Activated CD4-positive, alpha-beta memory T cell treated with anti-CD3 and anti-CD28 coated beads for 36 hours (primary cell): ENCODE data around the gene SENP6. TPM values are rescaled to one million over a fixed set of nuclear protein-coding genes. Genes with fewer than 3 reads are reported as not detected.
"Not testable (repeated sequence)": the region's sequence is repeated elsewhere in the genome, so short reads cannot be mapped to it uniquely, and the experiment has no call there.

Experiments used
- CTCF ChIA-PET: fragments of 350-600 bp; sonication (Branson Sonifier 250); formaldehyde crosslinking; loops from one replicate; lab custom pipeline; 2021; ENCODE audit warnings: antibody characterized with exemption, inconsistent platforms; lab: Charles Lee
- POLR2A ChIA-PET: fragments of 350-600 bp; sonication (Branson Sonifier 250); formaldehyde crosslinking; loops from one replicate; lab custom pipeline; 2021; ENCODE audit warnings: antibody characterized with exemption; lab: Charles Lee
- DNase-seq: peaks from one replicate; pipeline ENCODE4 v3.0.0-alpha.2; 2020
- H3K27ac Mint-ChIP-seq: one replicate; pipeline ENCODE4 v1.8.0; 2021; ENCODE audit warnings: mixed read lengths
- H3K27me3 Mint-ChIP-seq: one replicate; pipeline ENCODE4 v1.8.0; 2021; ENCODE audit warnings: mixed read lengths
- H3K36me3 Mint-ChIP-seq: one replicate; pipeline ENCODE4 v1.8.0; 2021; ENCODE audit warnings: mixed read lengths
- H3K4me1 Mint-ChIP-seq: one replicate; pipeline ENCODE4 v1.8.0; 2021; ENCODE audit warnings: low read depth, mixed read lengths
- H3K4me3 Mint-ChIP-seq: one replicate; pipeline ENCODE4 v1.8.0; 2021; ENCODE audit warnings: mild to moderate bottlenecking, mixed read lengths
- H3K9me3 Mint-ChIP-seq: one replicate; pipeline ENCODE4 v1.8.0; 2021; ENCODE audit warnings: mixed read lengths
- intact Hi-C: fragments of 100-400 bp; cut with micrococcal nuclease; formaldehyde crosslinking; loops from one replicate; pipeline ENCODE4 v1.15.1; 2023
- total RNA-seq, 2 experiments: library from RNA; stranded (reverse); gene quantifications; one replicate each; pipeline ENCODE4 v1.2.3, GENCODE V29; 2021

SENP6 gene
- total RNA-seq, 2 experiments from 2014 or later: 57.1 to 59.4 TPM

GRCh38 chr6:75626561-75626960 is 24.9 kb downstream of the SENP6 start:
- POLR2A ChIA-PET: no interaction called here
- intact Hi-C loops: no loop called here
- H3K36me3 Mint-ChIP-seq: peaks cover 16% of the 10 kb centered on the region
- CTCF ChIA-PET: interaction anchor here (0.6 kb wide), 1 partner anchor 15 kb away, joined by 6 read pairs; no protein-coding TSS in a partner anchor
- H3K9me3 Mint-ChIP-seq: no peaks in the 10 kb centered on the region
- peaks cover 4% of the 10 kb centered on the region for H3K4me1 Mint-ChIP-seq
- no peak overlapping the region for H3K27ac Mint-ChIP-seq
- H3K27me3 Mint-ChIP-seq: no peaks in the 10 kb centered on the region
- no peak for DNase-seq
- H3K4me3 Mint-ChIP-seq: no peak overlapping the region

DNA sequence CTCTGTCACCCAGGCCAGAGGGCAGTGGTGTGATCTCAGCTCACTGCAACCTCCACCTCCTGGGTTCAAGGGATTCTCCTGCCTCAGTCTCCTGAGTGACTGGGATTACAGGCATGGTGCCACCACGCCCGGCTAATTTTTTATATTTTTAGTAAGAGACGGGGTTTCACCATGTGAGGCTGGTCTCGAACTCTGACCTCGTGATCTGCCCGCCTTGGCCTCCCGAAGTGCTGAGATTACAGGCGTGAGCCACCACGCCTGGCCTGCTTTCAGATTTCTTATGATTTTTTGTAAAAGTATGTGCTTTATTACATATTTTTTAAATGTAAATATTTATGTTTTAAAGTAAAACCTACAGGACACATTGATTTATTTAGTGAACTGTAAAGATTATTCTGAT is 26.0 kb downstream of the SENP6 start:
- H3K36me3 Mint-ChIP-seq: peaks cover 12% of the 10 kb centered on the region
- POLR2A ChIA-PET, H3K4me1 Mint-ChIP-seq, intact Hi-C loops, CTCF ChIA-PET, H3K9me3 Mint-ChIP-seq, DNase-seq, H3K4me3 Mint-ChIP-seq, H3K27ac Mint-ChIP-seq, H3K27me3 Mint-ChIP-seq: not testable (repeated sequence)

DNA sequence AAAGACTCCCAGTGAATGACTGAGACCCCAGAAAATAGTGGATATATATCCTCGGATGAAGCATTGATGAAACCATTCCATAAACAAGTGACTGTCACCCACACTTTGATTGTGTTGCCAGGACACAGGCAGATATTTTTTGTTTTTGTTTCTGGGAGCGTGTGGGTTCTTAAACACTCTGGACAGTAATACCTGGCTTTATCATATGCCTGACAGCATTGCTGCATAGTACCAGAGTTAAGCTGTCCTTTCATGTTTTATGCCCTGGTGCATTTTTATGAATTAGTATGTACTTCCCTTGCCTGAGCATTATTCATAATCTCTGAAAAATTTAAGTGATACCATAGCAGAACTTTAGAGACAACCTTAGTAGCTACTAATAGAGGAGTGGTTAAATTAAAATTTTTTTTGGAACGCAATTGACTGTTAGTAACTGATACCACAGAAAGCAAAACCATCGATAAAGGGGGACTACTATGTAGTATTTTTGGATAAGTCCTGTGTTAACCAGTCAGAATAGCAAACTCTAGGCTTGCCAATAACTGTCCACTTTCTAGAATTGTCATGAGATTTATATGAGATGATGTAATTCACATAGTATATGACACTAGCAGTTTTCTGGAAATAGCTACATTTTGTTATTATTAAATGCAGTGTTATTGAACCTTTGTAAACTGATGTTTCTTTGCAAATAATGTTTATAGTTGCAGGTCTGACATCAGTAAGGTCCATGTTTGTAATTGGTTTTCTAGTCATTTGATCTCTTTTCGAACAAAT is 30.4 kb downstream of the SENP6 start:
- Mint-ChIP-seq H3K4me3 (no peak overlapping the region), H3K27ac (no peak overlapping the region), H3K4me1 (peaks cover 5% of the 10 kb centered on the region), H3K27me3 (no peaks in the 10 kb centered on the region), H3K9me3 (no peaks in the 10 kb centered on the region), H3K36me3 (peaks cover 21% of the 10 kb centered on the region)
- ChIA-PET POLR2A (no interaction called here), CTCF (no interaction called here)
- intact Hi-C loops: no loop called here
- DNase-seq: no peak

GRCh38 chr6:75633045-75633444 is 31.4 kb downstream of the SENP6 start:
- no peak overlapping the region for H3K27ac Mint-ChIP-seq
- intact Hi-C loops: no loop called here

DNA sequence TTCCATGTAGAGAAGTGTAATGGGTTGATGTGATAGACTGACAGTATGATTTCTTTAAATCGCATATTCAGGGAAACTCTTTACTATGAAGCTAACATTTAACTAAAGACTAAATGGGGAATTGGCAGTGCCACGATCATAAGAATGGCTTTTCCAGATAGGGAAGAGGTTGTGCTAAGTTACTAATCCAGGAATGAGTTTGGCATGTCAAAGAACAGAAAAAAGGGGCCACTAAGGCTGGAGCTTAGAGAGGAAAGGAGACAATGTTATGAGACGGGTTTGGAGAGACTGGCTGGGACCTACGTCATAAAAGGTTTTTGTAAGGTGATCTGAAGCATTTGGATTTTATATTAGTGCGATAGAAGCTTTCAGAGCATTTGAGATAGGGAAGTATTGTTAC is 40.6 kb downstream of the SENP6 start:
- intact Hi-C loops: no loop called here

More at GRCh38 chr6:75633045-75633444, 31.4 kb downstream of the SENP6 start:
- Mint-ChIP-seq H3K27me3 (no peaks in the 10 kb centered on the region), H3K4me3 (no peak overlapping the region), H3K9me3 (no peaks in the 10 kb centered on the region), H3K4me1 (peaks cover 5% of the 10 kb centered on the region), H3K36me3 (peaks cover 21% of the 10 kb centered on the region)
- CTCF ChIA-PET: no interaction called here
- no peak for DNase-seq
- POLR2A ChIA-PET: no interaction called here

DNA sequence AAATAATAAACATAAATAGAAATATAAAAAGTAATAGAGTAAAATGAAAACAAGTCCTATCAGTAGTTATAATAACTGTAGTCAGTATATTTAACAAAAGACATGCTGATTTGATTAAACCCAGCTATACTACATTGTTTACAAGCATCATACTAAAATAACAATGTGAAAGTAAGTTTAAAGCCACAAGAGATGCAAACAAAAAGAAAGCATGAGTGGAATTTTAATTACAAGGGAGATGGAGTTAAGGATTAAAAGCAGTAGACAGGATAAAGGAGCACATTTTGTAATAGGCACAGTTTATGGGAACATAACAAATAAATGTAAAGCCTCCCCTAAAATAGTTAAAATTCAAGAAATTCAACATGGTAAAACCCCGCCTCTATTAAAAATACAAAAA is 41.5 kb downstream of the SENP6 start:
- Mint-ChIP-seq H3K36me3 (peaks cover 15% of the 10 kb centered on the region), H3K27ac (no peak overlapping the region), H3K4me1 (no peaks in the 10 kb centered on the region), H3K27me3 (no peaks in the 10 kb centered on the region), H3K9me3 (no peaks in the 10 kb centered on the region), H3K4me3 (no peak overlapping the region)
- intact Hi-C loops: no loop called here
- no peak for DNase-seq
- CTCF ChIA-PET: no interaction called here
- POLR2A ChIA-PET: no interaction called here

More for the DNA sequence above, 40.6 kb downstream of the SENP6 start:
- H3K27me3 Mint-ChIP-seq: no peaks in the 10 kb centered on the region
- no peak overlapping the region for H3K4me3 Mint-ChIP-seq
- H3K4me1 Mint-ChIP-seq: no peaks in the 10 kb centered on the region
- CTCF ChIA-PET: interaction anchor here (0.7 kb wide), 1 partner anchor 15 kb away, joined by 6 read pairs; no protein-coding TSS in a partner anchor
- H3K36me3 Mint-ChIP-seq: peaks cover 15% of the 10 kb centered on the region
- POLR2A ChIA-PET: no interaction called here
- no peak overlapping the region for H3K27ac Mint-ChIP-seq
- H3K9me3 Mint-ChIP-seq: no peaks in the 10 kb centered on the region
- no peak for DNase-seq

DNA sequence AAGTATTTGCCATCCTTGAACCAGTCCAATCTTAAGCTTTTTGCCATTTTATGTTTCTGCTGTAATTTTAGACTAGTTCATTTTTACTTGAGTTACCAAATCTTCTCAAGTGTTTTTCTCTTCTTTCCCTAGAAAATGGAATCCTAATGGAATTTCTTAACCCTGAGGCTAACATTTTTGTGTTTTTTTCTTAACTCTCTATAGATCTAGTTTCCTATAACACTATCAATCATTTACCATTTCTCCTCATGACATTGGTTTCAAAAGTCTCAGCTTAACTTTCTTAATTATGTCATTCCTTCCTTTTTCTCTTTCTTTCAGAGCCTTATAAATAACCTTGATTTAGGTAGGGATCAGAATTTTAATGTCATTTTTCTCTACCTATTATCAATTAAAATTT is 54.8 kb downstream of the SENP6 start:
- ChIA-PET POLR2A (no interaction called here), CTCF (no interaction called here)
- H3K9me3 Mint-ChIP-seq: no peaks in the 10 kb centered on the region
- H3K27ac Mint-ChIP-seq: no peak overlapping the region
- DNase-seq: no peak
- no peaks in the 10 kb centered on the region for H3K27me3 Mint-ChIP-seq
- H3K4me3 Mint-ChIP-seq: no peak overlapping the region
- H3K36me3 Mint-ChIP-seq: peaks cover 30% of the 10 kb centered on the region
- H3K4me1 Mint-ChIP-seq: no peaks in the 10 kb centered on the region
- intact Hi-C loops: no loop called here

- no peak for DNase-seq
- Mint-ChIP-seq H3K4me3 (no peak overlapping the region), H3K36me3 (peaks cover 35% of the 10 kb centered on the region), H3K27me3 (no peaks in the 10 kb centered on the region), H3K27ac (no peak overlapping the region), H3K4me1 (no peaks in the 10 kb centered on the region), H3K9me3 (no peaks in the 10 kb centered on the region)
- intact Hi-C loops: no loop called here
- POLR2A ChIA-PET: no interaction called here
- CTCF ChIA-PET: interaction anchor here (0.6 kb wide), 1 partner anchor 44 kb away, joined by 3 read pairs; no protein-coding TSS in a partner anchor
Measured at GRCh38 chr6:75657327-75657726, 55.6 kb downstream of the SENP6 start.

- H3K9me3 Mint-ChIP-seq: no peaks in the 10 kb centered on the region
- intact Hi-C loops: no loop called here
- no peaks in the 10 kb centered on the region for H3K4me1 Mint-ChIP-seq
- POLR2A ChIA-PET: no interaction called here
- H3K4me3 Mint-ChIP-seq: no peak overlapping the region
- H3K27ac Mint-ChIP-seq: no peak overlapping the region
- no peak for DNase-seq
- CTCF ChIA-PET: no interaction called here
- H3K27me3 Mint-ChIP-seq: no peaks in the 10 kb centered on the region
- peaks cover 40% of the 10 kb centered on the region for H3K36me3 Mint-ChIP-seq
Measured at GRCh38 chr6:75666592-75666991, 64.9 kb downstream of the SENP6 start.

DNA sequence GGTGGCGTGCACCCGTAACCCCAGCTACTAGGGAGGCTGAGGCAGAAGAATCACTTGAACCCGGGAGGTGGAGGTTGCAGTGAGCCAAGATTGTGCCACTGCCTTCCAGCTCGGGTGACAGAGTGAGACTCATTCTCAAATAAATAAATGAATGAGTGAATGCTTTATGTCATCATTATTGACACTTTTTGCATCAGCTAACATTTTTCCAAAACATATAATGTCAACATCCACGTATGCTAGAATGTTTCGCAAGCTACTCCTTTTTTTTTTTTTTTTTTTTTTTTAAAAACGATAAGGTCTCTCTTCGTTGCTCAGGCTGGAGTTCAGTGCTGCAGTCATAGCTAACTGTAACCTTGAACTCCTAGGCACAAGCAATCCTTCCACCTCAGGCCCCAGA is 72.2 kb downstream of the SENP6 start:
- H3K27me3 Mint-ChIP-seq: no peaks in the 10 kb centered on the region
- no peak overlapping the region for H3K4me3 Mint-ChIP-seq
- intact Hi-C loops: no loop called here
- DNase-seq: no peak
- H3K36me3 Mint-ChIP-seq: peaks cover 22% of the 10 kb centered on the region
- POLR2A ChIA-PET: no interaction called here
- CTCF ChIA-PET: interaction anchor here (0.6 kb wide), 1 partner anchor 23 kb away, joined by 3 read pairs; no protein-coding TSS in a partner anchor
- H3K27ac Mint-ChIP-seq: no peak overlapping the region
- no peaks in the 10 kb centered on the region for H3K4me1 Mint-ChIP-seq
- no peaks in the 10 kb centered on the region for H3K9me3 Mint-ChIP-seq

DNA sequence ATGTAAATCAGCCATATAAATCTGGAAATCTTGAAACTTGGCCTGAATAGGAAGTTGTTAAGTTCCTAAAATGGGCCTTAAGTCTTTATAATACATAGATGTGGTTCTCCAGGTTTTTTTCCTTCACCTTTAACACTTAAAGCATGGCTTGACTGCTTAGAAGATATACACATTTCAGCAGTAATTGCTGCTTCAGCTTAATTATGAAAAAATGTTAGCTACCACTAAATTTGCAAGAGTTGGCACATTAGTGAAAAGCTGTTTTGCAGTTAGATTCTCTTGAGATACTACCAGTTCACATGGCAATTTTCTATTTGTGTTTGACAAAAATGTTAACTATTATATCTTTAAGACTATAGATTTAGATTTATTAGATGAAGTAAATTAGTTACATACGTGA is 74.7 kb downstream of the SENP6 start:
- CTCF ChIA-PET: no interaction called here
- no peaks in the 10 kb centered on the region for H3K4me1 Mint-ChIP-seq
- H3K36me3 Mint-ChIP-seq: peaks cover 41% of the 10 kb centered on the region

GRCh38 chr6:75682548-75682947 is 80.9 kb downstream of the SENP6 start:
- intact Hi-C loops, H3K27ac Mint-ChIP-seq, CTCF ChIA-PET, DNase-seq, POLR2A ChIA-PET, H3K4me3 Mint-ChIP-seq, H3K27me3 Mint-ChIP-seq: not testable (repeated sequence)
- peaks cover 14% of the 10 kb centered on the region for H3K4me1 Mint-ChIP-seq
- peaks cover 27% of the 10 kb centered on the region for H3K9me3 Mint-ChIP-seq
- peaks cover 93% of the 10 kb centered on the region for H3K36me3 Mint-ChIP-seq

More for the DNA sequence above, 74.7 kb downstream of the SENP6 start:
- no peak overlapping the region for H3K27ac Mint-ChIP-seq
- intact Hi-C loops: no loop called here
- H3K4me3 Mint-ChIP-seq: no peak overlapping the region
- H3K9me3 Mint-ChIP-seq: peaks cover 7% of the 10 kb centered on the region
- no peak for DNase-seq
- no peaks in the 10 kb centered on the region for H3K27me3 Mint-ChIP-seq
- POLR2A ChIA-PET: no interaction called here

DNA sequence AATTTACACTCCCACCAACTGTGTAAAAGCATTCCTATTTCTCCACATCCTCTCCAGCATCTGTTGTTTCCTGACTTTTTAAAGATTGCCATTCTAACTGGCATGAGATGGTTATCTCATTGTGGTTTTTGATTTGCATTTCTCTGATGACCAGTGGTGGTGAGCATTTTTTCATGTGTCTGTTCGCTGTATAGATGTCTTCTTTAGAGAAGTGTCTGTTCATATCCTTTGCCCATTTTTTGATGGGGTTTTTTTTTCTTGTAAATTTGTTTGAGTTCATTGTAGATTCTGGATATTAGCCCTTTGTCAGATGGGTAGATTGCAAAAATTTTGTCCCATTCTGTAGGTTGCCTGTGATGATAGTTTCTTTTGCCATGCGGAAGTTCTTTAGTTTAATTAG is 81.3 kb downstream of the SENP6 start:
- intact Hi-C loops, DNase-seq, H3K27ac Mint-ChIP-seq, POLR2A ChIA-PET, H3K27me3 Mint-ChIP-seq, CTCF ChIA-PET, H3K4me3 Mint-ChIP-seq: not testable (repeated sequence)
- H3K36me3 Mint-ChIP-seq: peaks cover 92% of the 10 kb centered on the region
- peaks cover 27% of the 10 kb centered on the region for H3K9me3 Mint-ChIP-seq
- peaks cover 14% of the 10 kb centered on the region for H3K4me1 Mint-ChIP-seq
